NAMALWA (cell line): ENCODE results near the gene PNMA6E.
"Not testable (repeated sequence)": the region's sequence is repeated elsewhere in the genome, so short reads cannot be mapped to it uniquely, and the experiment has no call there.

ENCODE experiments used
- DNase-seq: peaks from one replicate; pipeline ENCODE4 v3.0.0-alpha.2; 2015; ENCODE audit warnings: low spot score

PNMA6E gene

GRCh38 chrX:153408221-153408721 is 7.1 kb upstream of the PNMA6E start:
- DNase-seq: no peak

- no peak for DNase-seq
Measured at GRCh38 chrX:153407736-153408135, 6.6 kb upstream of the PNMA6E start.

GRCh38 chrX:153406903-153407302 is 5.8 kb upstream of the PNMA6E start:
- no peak for DNase-seq

GRCh38 chrX:153406011-153406410 is 4.9 kb upstream of the PNMA6E start:
- DNase-seq: no peak

- DNase-seq: no peak
Measured at GRCh38 chrX:153405426-153405825, 4.3 kb upstream of the PNMA6E start.

- DNase-seq: not testable (repeated sequence)
Measured at GRCh38 chrX:153404333-153404732, 3.2 kb upstream of the PNMA6E start.

- peak; percentile 63 for DNase-seq
Measured at GRCh38 chrX:153400146-153401132, 711 bp downstream of the PNMA6E start.

GRCh38 chrX:153398275-153398960 is 2.7 kb downstream of the PNMA6E start:
- no peak for DNase-seq

- DNase-seq: no peak
Measured at GRCh38 chrX:153397256-153397960, 3.7 kb downstream of the PNMA6E start.

GRCh38 chrX:153396320-153397195 is 4.6 kb downstream of the PNMA6E start:
- DNase-seq: no peak

- DNase-seq: no peak
Measured at GRCh38 chrX:153395613-153396319, 5.4 kb downstream of the PNMA6E start.

- no peak for DNase-seq
Measured at GRCh38 chrX:153394612-153395011, 6.5 kb downstream of the PNMA6E start.

- DNase-seq: no peak
Measured at GRCh38 chrX:153392642-153393321, 8.4 kb downstream of the PNMA6E start.

- not testable (repeated sequence) for DNase-seq
Measured at GRCh38 chrX:153389460-153389768, 11.7 kb downstream of the PNMA6E start.

GRCh38 chrX:153388722-153389459 is 12.3 kb downstream of the PNMA6E start:
- no peak for DNase-seq

- no peak for DNase-seq
Measured at GRCh38 chrX:153387987-153388721, 13.0 kb downstream of the PNMA6E start.

GRCh38 chrX:153387345-153387744 is 13.8 kb downstream of the PNMA6E start:
- DNase-seq: no peak

GRCh38 chrX:153386097-153386496 is 15.1 kb downstream of the PNMA6E start:
- DNase-seq: no peak

GRCh38 chrX:153384973-153385372 is 16.2 kb downstream of the PNMA6E start:
- DNase-seq: not testable (repeated sequence)
